ENCODE measurements around the gene SLC13A1. TPM values are rescaled to one million over a fixed set of nuclear protein-coding genes. Genes with fewer than 3 reads are reported as not detected.

The SLC13A1 gene
- total RNA-seq, 2 experiments from 2014 or later, result not detected

Other genes with a start within 250 kb of the SLC13A1 start
- gene TAS2R16, start 204.3 kb downstream of the SLC13A1 start, total RNA-seq, result not detected

Measured in activated naive CD8-positive, alpha-beta T cell treated with anti-CD3 and anti-CD28 coated beads for 36 hours (primary cell).